BLaER1 treated with 17β-estradiol and CSF1 and Interleukin-3, amounts not matched to agents 10 nM and 100 nM (cell line): Measurements from ENCODE around the gene RASEF.

Experiments
- H3K27ac ChIP-seq, 11 experiments: shearing (Covaris generic); formaldehyde crosslinking; 2 replicates each; pipeline ENCODE4 v1.8.1; 2022
- H3K27me3 ChIP-seq, 11 experiments: shearing (Covaris generic); formaldehyde crosslinking; 2 replicates each; pipeline ENCODE4 v1.8.1; 2022
- H3K36me3 ChIP-seq, 11 experiments: shearing (Covaris generic); formaldehyde crosslinking; 2 replicates each; pipeline ENCODE4 v1.8.1; 2022
- H3K4me1 ChIP-seq, 10 experiments: shearing (Covaris generic); formaldehyde crosslinking; 2 replicates each; pipeline ENCODE4 v1.8.1; 2022
- H3K4me2 ChIP-seq, 11 experiments: shearing (Covaris generic); formaldehyde crosslinking; 2 replicates each; pipeline ENCODE4 v1.8.1; 2022
- H3K4me3 ChIP-seq, 10 experiments: shearing (Covaris generic); formaldehyde crosslinking; 2 replicates each; pipeline ENCODE4 v1.8.1; 2022
- H3K9ac ChIP-seq, 11 experiments: shearing (Covaris generic); formaldehyde crosslinking; 2 replicates each; pipeline ENCODE4 v1.8.1; 2022
- H3K9me3 ChIP-seq, 11 experiments: shearing (Covaris generic); formaldehyde crosslinking; replicated peaks in 1 of 11; 2 replicates each; pipeline ENCODE4 v1.8.1; 2022
- H4K20me1 ChIP-seq, 11 experiments: shearing (Covaris generic); formaldehyde crosslinking; 2 replicates each; pipeline ENCODE4 v1.8.1; 2022
- Cebpa-rat ChIP-seq, 11 experiments: shearing (Covaris generic); IDR thresholded peaks; 2 replicates each; pipeline ENCODE4 v1.8.1; 2022

RASEF gene

DNA sequence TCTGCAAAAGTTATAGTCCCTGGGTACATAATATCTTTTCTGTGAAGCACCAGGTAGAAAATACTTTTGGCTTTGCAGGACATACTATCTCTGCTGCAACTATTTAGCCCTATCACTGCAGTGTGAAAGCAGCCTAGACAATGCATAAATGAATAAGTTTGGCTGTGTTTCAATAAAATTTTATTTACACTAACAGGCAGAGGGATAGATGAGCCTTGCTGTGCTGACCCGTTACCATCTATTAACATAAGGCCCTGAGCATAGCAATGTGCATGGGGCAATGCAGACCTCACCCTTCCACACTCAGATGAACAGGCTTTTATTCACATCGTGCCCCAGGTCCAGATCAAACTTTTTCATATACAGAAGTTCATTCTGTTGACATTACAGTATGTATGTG lies 27.8 kb downstream of the RASEF start:
- no peak overlapping the region for H3K4me2 ChIP-seq
- no peak overlapping the region for H3K4me3 ChIP-seq
- H3K36me3 ChIP-seq: no peaks in the 10 kb centered on the region
- H3K4me1 ChIP-seq: peaks cover 0 to 6% (median 0%) of the 10 kb centered on the region in 10 experiments; a peak in 3 of 20 replicates
- H3K27ac ChIP-seq: no peak overlapping the region
- TF ChIP-seq Cebpa-rat (IDR thresholded peaks at IDR 0.05): no peak
- H4K20me1 ChIP-seq: no peaks in the 10 kb centered on the region
- H3K9me3 ChIP-seq: peaks cover 6 to 20% (median 10%) of the 10 kb centered on the region in 11 experiments; a peak in 17 of 22 replicates
- no peaks in the 10 kb centered on the region for H3K27me3 ChIP-seq
- H3K9ac ChIP-seq: no peak overlapping the region

DNA sequence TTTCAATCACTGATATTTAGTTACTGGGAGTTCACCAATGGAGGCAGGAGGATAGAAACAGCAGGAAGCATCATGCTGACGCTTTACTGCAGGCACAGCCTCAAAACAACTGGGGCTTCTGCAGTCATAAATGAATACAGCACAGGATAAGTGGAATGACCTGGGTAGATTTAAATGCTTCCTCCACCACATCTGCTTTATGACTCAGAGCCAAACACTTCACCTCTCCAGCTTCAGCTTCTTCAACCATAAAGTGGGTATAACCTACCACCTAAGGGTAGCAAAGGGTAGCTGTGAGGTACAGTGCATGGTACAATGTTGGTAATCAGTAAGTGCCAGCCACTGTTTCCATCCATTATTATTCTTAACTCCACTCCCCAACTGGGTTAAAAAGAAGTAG lies 28.4 kb downstream of the RASEF start:
- no peak overlapping the region for H3K4me2 ChIP-seq
- H3K9me3 ChIP-seq: peaks cover under 1 to 14% (median 6%) of the 10 kb centered on the region in 11 experiments; a peak in 15 of 22 replicates
- no peak overlapping the region for H3K4me3 ChIP-seq
- no peaks in the 10 kb centered on the region for H3K36me3 ChIP-seq
- H3K4me1 ChIP-seq: peaks cover 0 to 8% (median 0%) of the 10 kb centered on the region in 10 experiments; a peak in 3 of 20 replicates
- H3K9ac ChIP-seq: no peak overlapping the region
- TF ChIP-seq Cebpa-rat (IDR thresholded peaks at IDR 0.05): no peak
- no peaks in the 10 kb centered on the region for H4K20me1 ChIP-seq
- H3K27ac ChIP-seq: no peak overlapping the region
- H3K27me3 ChIP-seq: no peaks in the 10 kb centered on the region

DNA sequence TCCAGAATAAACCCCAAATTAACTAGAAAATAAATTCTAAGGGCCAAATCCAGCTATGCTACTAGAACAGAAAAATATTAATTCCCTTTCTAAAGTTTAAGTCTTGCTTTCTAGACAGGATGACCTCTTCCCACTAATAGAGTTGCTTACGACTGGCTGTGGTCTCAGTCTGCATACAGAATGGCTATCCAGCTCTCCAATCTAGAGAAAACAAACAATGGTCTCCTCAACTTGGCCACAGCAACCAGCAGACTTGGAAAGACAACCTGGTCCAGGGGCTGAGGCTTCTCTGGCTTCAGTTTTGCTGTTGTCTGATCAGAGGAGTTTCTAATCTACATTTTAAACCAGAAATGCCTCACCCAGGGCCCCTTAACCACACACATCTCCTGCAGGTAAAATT lies 28.9 kb downstream of the RASEF start:
- Histone ChIP-seq H3K9me3 (peaks cover 0 to 8% (median 0%) of the 10 kb centered on the region in 11 experiments; a peak in 4 of 22 replicates), H3K4me3 (no peak overlapping the region), H3K27ac (no peak overlapping the region), H3K9ac (no peak overlapping the region), H3K27me3 (no peaks in the 10 kb centered on the region), H3K36me3 (no peaks in the 10 kb centered on the region), H3K4me1 (peaks cover 0 to 8% (median 0%) of the 10 kb centered on the region in 10 experiments; a peak in 3 of 20 replicates), H4K20me1 (no peaks in the 10 kb centered on the region), H3K4me2 (no peak overlapping the region)
- no peak for TF ChIP-seq Cebpa-rat (IDR thresholded peaks at IDR 0.05)

DNA sequence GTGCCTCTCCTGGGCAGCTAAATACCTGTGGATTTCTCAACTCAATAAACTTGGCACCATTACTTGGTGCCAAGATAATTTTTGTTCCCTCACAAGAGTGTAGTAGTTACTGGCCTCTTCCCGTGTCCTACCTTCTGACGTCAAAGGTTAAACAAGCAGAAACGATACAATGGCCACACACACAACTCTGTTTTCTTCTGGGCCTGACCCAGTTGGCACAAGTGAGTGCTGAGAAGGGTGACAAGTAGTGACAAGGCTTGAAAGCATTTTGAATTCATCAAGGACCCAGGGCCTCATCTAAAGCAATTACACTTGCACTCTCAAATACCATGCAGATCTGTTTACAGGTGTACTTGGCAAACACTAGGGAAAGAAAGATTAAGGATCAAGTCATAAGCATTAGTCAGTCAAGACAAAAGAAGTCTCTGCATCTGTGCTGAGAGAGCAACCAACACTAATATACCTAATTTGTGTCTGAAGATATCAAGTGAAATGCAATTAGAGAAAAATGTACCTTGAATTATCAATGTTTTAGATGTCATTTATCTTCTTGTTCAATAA lies 30.8 kb downstream of the RASEF start:
- Histone ChIP-seq H3K27ac (no peak overlapping the region), H3K4me1 (peaks cover 0 to 8% (median 0%) of the 10 kb centered on the region in 10 experiments; a peak in 3 of 20 replicates), H3K4me2 (no peak overlapping the region), H3K9me3 (peaks cover 0 to 8% (median 0%) of the 10 kb centered on the region in 11 experiments; a peak in 4 of 22 replicates), H3K27me3 (no peaks in the 10 kb centered on the region), H3K9ac (no peak overlapping the region), H3K36me3 (no peaks in the 10 kb centered on the region), H3K4me3 (no peak overlapping the region), H4K20me1 (no peaks in the 10 kb centered on the region)
- TF ChIP-seq Cebpa-rat (IDR thresholded peaks at IDR 0.05): no peak

DNA sequence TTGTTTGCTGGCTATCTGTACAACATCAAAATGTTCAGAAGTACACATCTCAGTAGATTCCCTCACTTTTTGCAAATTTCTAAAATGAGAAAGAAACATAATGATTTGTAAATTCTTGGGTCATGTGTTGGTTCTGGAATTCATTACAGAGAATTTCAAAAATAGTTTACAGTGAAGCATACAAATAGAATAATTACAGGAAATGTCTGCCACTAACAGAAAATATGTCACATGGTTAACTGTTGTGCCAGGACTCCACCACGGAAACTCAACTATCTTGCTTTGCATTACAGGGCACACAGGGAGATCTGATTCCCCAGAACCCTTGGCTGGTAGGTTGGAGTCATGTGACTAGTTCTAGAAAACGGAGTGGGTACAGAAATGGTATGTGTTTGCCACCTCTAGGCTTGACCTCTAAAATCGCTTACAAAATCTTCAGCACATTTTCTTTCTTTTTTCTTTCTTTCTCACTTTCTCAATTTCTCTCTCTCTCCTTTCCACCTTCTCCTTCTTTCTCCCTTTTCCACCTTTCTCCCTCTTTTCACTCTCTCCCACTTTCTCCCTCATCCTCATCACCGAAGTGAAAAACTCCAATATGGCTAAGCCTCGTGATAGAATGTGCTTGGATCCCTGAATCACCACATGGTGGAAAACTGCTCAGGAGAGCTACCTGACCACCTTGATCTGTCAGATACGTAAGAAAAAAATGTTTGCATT lies 32.4 kb downstream of the RASEF start:
- no peak overlapping the region for H3K27ac ChIP-seq
- no peaks in the 10 kb centered on the region for H4K20me1 ChIP-seq
- no peaks in the 10 kb centered on the region for H3K27me3 ChIP-seq
- H3K36me3 ChIP-seq: no peaks in the 10 kb centered on the region
- peaks cover 0 to 8% (median 0%) of the 10 kb centered on the region in 10 experiments; a peak in 3 of 20 replicates for H3K4me1 ChIP-seq
- peaks cover 0 to 11% (median 0%) of the 10 kb centered on the region in 11 experiments; a peak in 5 of 22 replicates for H3K9me3 ChIP-seq
- no peak overlapping the region for H3K4me3 ChIP-seq
- no peak for TF ChIP-seq Cebpa-rat (IDR thresholded peaks at IDR 0.05)
- H3K4me2 ChIP-seq: peak overlapping the region in 3 of 11 experiments; percentile 1 to 24 (median 11); a peak in 3 of 22 replicates
- H3K9ac ChIP-seq: no peak overlapping the region

DNA sequence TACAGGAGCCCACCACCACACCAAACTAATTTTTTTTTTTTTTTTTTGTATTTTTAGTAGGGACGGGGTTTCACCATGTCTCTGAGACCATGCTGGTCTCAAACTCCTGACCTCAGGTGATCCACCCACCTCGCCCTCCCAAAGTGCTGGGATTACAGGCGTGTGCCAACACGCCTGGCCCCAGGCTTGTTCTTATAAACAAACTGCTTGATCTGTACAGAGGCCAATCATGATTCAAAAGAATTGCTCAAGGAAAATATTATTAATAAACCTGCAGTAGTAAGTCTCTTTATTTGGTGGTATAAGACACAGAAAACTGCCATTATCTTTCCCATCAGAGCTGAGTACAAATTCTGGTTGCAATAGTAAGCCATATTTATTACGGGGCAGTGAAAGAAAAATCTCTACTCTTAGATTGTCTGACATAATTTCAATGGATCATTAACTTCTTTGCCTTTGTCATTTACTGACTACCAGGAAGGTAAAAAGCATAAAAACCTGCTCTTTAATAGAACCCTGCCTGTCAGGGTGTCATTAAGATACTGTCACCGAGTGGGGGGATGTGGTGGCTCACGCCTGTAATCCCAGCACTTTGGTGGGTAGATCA lies 33.3 kb downstream of the RASEF start:
- Histone ChIP-seq H3K4me2 (no peak overlapping the region; a peak in 1 of 22 replicates), H3K4me3 (no peak overlapping the region), H3K4me1 (peaks cover 0 to 8% (median 0%) of the 10 kb centered on the region in 10 experiments; a peak in 3 of 20 replicates), H3K27me3 (no peaks in the 10 kb centered on the region), H3K27ac (no peak overlapping the region), H3K36me3 (no peaks in the 10 kb centered on the region), H3K9ac (no peak overlapping the region), H3K9me3 (peaks cover 0 to 11% (median 0%) of the 10 kb centered on the region in 11 experiments; a peak in 5 of 22 replicates), H4K20me1 (no peaks in the 10 kb centered on the region)
- no peak for TF ChIP-seq Cebpa-rat (IDR thresholded peaks at IDR 0.05)

DNA sequence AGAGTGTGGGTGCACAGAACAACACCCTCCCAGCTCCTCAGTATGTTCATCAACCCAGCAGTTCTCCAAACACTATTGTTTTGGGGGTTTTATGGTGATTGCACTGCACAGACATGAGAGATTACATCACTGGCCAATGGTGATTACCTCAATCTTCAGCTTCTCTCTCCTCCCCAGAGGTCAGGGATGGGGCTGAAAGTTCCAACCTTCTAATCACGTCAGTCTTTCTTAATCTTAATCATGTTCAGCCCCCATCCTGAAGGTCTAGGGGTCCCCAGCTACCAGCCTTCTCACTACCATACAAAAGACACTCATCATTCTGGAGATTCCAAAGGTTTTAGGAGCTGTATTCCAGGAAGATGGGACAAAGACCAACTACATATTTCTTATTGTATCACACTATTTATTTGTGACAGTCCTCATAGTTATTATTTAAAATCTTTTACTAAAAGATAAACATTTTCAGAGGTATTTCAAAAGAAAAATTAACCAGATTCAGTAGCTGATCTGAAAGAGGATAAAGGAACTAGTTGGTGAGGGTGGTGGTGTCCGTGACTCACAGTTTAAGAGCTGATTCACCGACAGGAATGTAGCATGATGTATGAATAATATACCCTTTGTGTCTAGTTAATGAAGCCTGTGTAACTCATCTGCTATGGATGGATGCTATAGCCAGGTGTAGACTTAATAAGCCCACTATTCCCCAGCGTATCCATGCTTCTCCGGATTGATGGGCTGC lies 35.6 kb downstream of the RASEF start:
- no peak overlapping the region for H3K4me2 ChIP-seq

DNA sequence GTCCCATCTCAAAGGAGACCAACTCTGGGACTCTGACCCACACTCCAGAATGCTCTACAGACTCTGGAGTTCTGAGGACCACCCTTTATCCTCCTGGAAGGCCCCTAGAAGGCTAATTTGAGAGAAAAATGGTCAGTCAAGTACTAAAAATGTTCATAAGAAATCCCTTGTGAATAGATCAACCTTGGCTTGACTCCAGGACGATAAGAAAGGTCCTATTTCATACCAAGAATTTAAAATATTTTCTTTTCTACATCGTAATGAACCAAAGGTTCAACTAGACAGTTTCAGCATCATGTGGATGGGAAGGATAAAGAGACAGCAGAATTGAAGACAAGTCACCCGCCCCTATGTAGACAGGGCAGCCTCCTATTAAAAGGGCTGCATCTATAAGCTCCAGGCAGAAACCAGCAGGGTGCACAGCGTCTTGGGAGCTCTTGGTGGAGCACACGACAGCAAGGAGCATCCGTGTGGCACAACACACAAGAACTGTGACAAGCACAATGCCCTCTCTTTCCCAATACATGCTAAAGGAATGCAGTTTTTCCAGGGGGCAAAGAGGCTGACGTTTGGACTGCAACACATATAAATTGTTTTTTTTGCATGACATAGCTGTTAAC lies 38.3 kb downstream of the RASEF start:
- Histone ChIP-seq H3K9ac (no peak overlapping the region), H3K27me3 (no peaks in the 10 kb centered on the region)
- TF ChIP-seq Cebpa-rat (IDR thresholded peaks at IDR 0.05): no peak

More for the DNA sequence above, 35.6 kb downstream of the RASEF start:
- no peak for TF ChIP-seq Cebpa-rat (IDR thresholded peaks at IDR 0.05)
- no peak overlapping the region for H3K4me3 ChIP-seq
- no peak overlapping the region for H3K27ac ChIP-seq
- H3K27me3 ChIP-seq: no peaks in the 10 kb centered on the region
- no peak overlapping the region for H3K9ac ChIP-seq
- H3K9me3 ChIP-seq: peaks cover 0 to 11% (median 0%) of the 10 kb centered on the region in 11 experiments; a peak in 5 of 22 replicates
- no peaks in the 10 kb centered on the region for H4K20me1 ChIP-seq
- peaks cover 0 to 8% (median 0%) of the 10 kb centered on the region in 10 experiments; a peak in 3 of 20 replicates for H3K4me1 ChIP-seq
- no peaks in the 10 kb centered on the region for H3K36me3 ChIP-seq

More for the DNA sequence above, 38.3 kb downstream of the RASEF start:
- H3K27ac ChIP-seq: no peak overlapping the region
- no peaks in the 10 kb centered on the region for H3K4me1 ChIP-seq
- H3K9me3 ChIP-seq: peaks cover 0 to 11% (median 0%) of the 10 kb centered on the region in 11 experiments; a peak in 3 of 22 replicates
- no peaks in the 10 kb centered on the region; a peak in 1 of 22 replicates for H4K20me1 ChIP-seq
- H3K4me2 ChIP-seq: no peak overlapping the region
- no peaks in the 10 kb centered on the region for H3K36me3 ChIP-seq
- no peak overlapping the region for H3K4me3 ChIP-seq
